Urinary bladder (tissue), 4 donors: ENCODE results near the gene RALB. TPM values are rescaled to one million over a fixed set of nuclear protein-coding genes. Genes with fewer than 3 reads are reported as not detected.

Experiments used
- DNase-seq: peaks from one replicate; pipeline ENCODE4 v3.0.0-alpha.2; 2015; ENCODE audit errors: extremely low spot score
- H3K27ac ChIP-seq: one replicate; pipeline ENCODE4 v1.5.1; 2013; ENCODE audit warnings: low read depth, mild to moderate bottlenecking, moderate library complexity
- H3K36me3 ChIP-seq: one replicate; pipeline ENCODE4 v1.6.1; 2013; ENCODE audit warnings: mild to moderate bottlenecking, moderate library complexity; ENCODE audit not compliant: insufficient read depth
- H3K4me1 ChIP-seq: one replicate; pipeline ENCODE4 v1.6.1; 2013; ENCODE audit warnings: mild to moderate bottlenecking, moderate library complexity; ENCODE audit not compliant: insufficient read depth
- H3K4me3 ChIP-seq: one replicate; pipeline ENCODE4 v1.5.1; 2013; ENCODE audit warnings: low read depth, low read length
- WGBS: extraction: QIAGEN DNeasy Blood & Tissue Kit; methylation state at CpG from one replicate; pipeline ENCODE4 v1.1.7; 2013; 5-methylcytosine and 5-hydroxymethylcytosine counted together
- polyA plus RNA-seq: library from polyadenylated mRNA; stranded (reverse); fragments of 200-250 nt; gene quantifications from one replicate; pipeline ENCODE4 v1.2.3, GENCODE V29; 2013
- total RNA-seq: library from RNA; depleted of rRNA; stranded (reverse); fragments of >200 nt; gene quantifications from one replicate; pipeline ENCODE4 v1.2.3, GENCODE V29; 2014
- donor health status: healthy with polysubstance abuse.
- donor health status: healthy.

The RALB gene
- total and polyA plus RNA-seq, 2 donors, result 60.9 to 72.2 TPM

GRCh38 chr2:120220756-120221155 lies 31.9 kb upstream of the RALB start:
- WGBS, result 91% methylated on average over 2 of the region's 2 CpGs
- Histone ChIP-seq H3K36me3 (no peaks in the 10 kb centered on the region), H3K4me1 (no peaks in the 10 kb centered on the region), H3K27ac (no peak overlapping the region), H3K4me3 (no peak overlapping the region)
- DNase-seq, result no peak

GRCh38 chr2:120221616-120222015 lies 31.0 kb upstream of the RALB start:
- Histone ChIP-seq H3K4me3 (no peak overlapping the region), H3K4me1 (no peaks in the 10 kb centered on the region), H3K27ac (no peak overlapping the region), H3K36me3 (no peaks in the 10 kb centered on the region)
- 95% methylated on average over 8 of the region's 8 CpGs for WGBS
- DNase-seq, result no peak

GRCh38 chr2:120222186-120223033 lies 30.2 kb upstream of the RALB start:
- no peaks in the 10 kb centered on the region for H3K36me3 ChIP-seq
- no peaks in the 10 kb centered on the region for H3K4me1 ChIP-seq
- no peak for DNase-seq
- H3K4me3 ChIP-seq, result peak overlapping the region; percentile 64
- H3K27ac ChIP-seq, result peak overlapping the region; percentile 88
- WGBS, result 77% methylated on average over 49 of the region's 49 CpGs

- Histone ChIP-seq H3K27ac (peak within 1 kb of the TSS; percentile 88), H3K4me3 (peak within 1 kb of the TSS; percentile 64), H3K4me1 (no peaks in the 10 kb centered on the region), H3K36me3 (no peaks in the 10 kb centered on the region)
- DNase-seq, result no peak
- 2% methylated on average over 108 of the region's 108 CpGs for WGBS
These were observed 29.4 kb upstream of the RALB start, which contains the start of gene TMEM185B for GRCh38 chr2:120223034-120223912. TMEM185B (minus strand) TSS chr2:120223400; CDS start chr2:120222976, 424 bp downstream.

- Histone ChIP-seq H3K27ac (no peak overlapping the region), H3K36me3 (no peaks in the 10 kb centered on the region), H3K4me1 (no peaks in the 10 kb centered on the region), H3K4me3 (no peak overlapping the region)
- no peak for DNase-seq
- WGBS, result 97% methylated on average over 13 of the region's 13 CpGs
These were observed 28.4 kb upstream of the RALB start for GRCh38 chr2:120224256-120224655.

GRCh38 chr2:120224735-120225548 lies 27.7 kb upstream of the RALB start:
- WGBS, result 97% methylated on average over 9 of the region's 9 CpGs
- no peak for DNase-seq

GRCh38 chr2:120225549-120226065 lies 27.0 kb upstream of the RALB start:
- H3K4me1 ChIP-seq, result no peaks in the 10 kb centered on the region
- no peaks in the 10 kb centered on the region for H3K36me3 ChIP-seq
- no peak overlapping the region for H3K4me3 ChIP-seq
- DNase-seq, result no peak
- 89% methylated on average over 9 of the region's 9 CpGs for WGBS
- H3K27ac ChIP-seq, result no peak overlapping the region

More at GRCh38 chr2:120224735-120225548, 27.7 kb upstream of the RALB start:
- Histone ChIP-seq H3K4me1 (no peaks in the 10 kb centered on the region), H3K27ac (no peak overlapping the region), H3K36me3 (no peaks in the 10 kb centered on the region), H3K4me3 (no peak overlapping the region)

- DNase-seq, result no peak
- Histone ChIP-seq H3K27ac (no peak overlapping the region), H3K36me3 (no peaks in the 10 kb centered on the region), H3K4me3 (no peak overlapping the region), H3K4me1 (no peaks in the 10 kb centered on the region)
- WGBS, result 86% methylated on average over 9 of the region's 9 CpGs
These were observed 26.3 kb upstream of the RALB start for GRCh38 chr2:120226316-120226715.

GRCh38 chr2:120227111-120227991 lies 25.3 kb upstream of the RALB start:
- WGBS, result 77% methylated on average over 16 of the region's 16 CpGs
- no peak for DNase-seq
- Histone ChIP-seq H3K4me1 (no peaks in the 10 kb centered on the region), H3K27ac (no peak overlapping the region), H3K4me3 (no peak overlapping the region), H3K36me3 (no peaks in the 10 kb centered on the region)

- Histone ChIP-seq H3K27ac (no peak overlapping the region), H3K36me3 (no peaks in the 10 kb centered on the region), H3K4me1 (no peaks in the 10 kb centered on the region), H3K4me3 (no peak overlapping the region)
- 57% methylated on average over 5 of the region's 5 CpGs for WGBS
- DNase-seq, result no peak
These were observed 24.1 kb upstream of the RALB start for GRCh38 chr2:120228503-120228902.

- H3K36me3 ChIP-seq, result no peaks in the 10 kb centered on the region
- DNase-seq, result no peak
- H3K27ac ChIP-seq, result no peak overlapping the region
- H3K4me3 ChIP-seq, result no peak overlapping the region
- no peaks in the 10 kb centered on the region for H3K4me1 ChIP-seq
- 83% methylated on average over 10 of the region's 10 CpGs for WGBS
These were observed 23.3 kb upstream of the RALB start for GRCh38 chr2:120229341-120229740.
